Measurements from ENCODE around the gene ISCU.

DNA sequence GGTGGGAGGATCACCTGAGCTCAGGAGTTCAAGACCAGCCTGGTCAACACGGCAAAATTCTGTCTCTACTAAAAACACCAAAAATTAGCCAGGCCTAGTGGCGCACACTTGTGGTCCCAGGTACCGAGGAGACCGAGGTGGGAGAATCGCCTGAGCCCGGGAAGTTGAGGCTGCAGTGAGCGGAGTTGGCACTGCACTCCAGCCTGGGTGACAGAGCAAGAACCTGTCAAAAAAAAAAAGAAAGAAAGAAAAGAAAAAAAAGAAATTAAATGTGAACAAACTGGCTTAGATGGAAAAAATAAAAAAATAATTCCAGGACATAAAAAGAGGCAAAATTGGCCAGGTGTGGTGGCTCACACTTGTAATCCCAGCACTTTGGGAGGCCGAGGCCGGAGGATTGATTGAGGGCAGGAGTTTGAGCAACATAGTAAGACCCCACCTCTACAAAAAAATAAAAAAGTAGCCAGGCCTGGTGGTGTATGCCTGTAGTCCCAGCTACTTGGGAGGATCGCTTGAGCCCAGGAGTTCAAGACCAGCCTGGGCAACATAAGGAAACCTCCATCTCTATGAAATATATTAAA, 32.0 kb downstream of the ISCU start:
- no peak for TF ChIP-seq FOXP2 (optimal IDR thresholded peaks at IDR 0.05; ENCODE audit: control extremely low read depth, extremely low read length, insufficient read depth)
- TF ChIP-seq POLR2AphosphoS5 (IDR thresholded peaks at IDR 0.05; ENCODE audit: borderline replicate concordance, low read depth, low read length): no peak
- TF ChIP-seq EZH2 (IDR thresholded peaks at IDR 0.05): no peak

Measured in SK-N-MC (cell line).